Sigmoid colon (tissue), 7 donors: ENCODE measurements around the gene COMMD1. TPM values are rescaled to one million over a fixed set of nuclear protein-coding genes. Genes with fewer than 3 reads are reported as not detected.
"Not testable (repeated sequence)": the region's sequence is repeated elsewhere in the genome, so short reads cannot be mapped to it uniquely, and the experiment has no call there.

Experiments
- DNase-seq: peaks from one replicate; pipeline ENCODE4 v3.0.0-alpha.2; 2019
- H3K27ac ChIP-seq, 4 donors: fragments of 200-600 bp; sonication (generic); one replicate each; pipeline ENCODE4 v1.5.1; 2016 to 2019; ENCODE audit warnings: mild to moderate bottlenecking in 1 of 4
- H3K27me3 ChIP-seq, 3 donors: fragments of 200-600 bp; sonication (generic); one replicate each; pipeline ENCODE4 v1.5.1; 2019; ENCODE audit warnings: mild to moderate bottlenecking in 1 of 3
- H3K36me3 ChIP-seq, 4 donors: fragments of 200-600 bp; sonication (generic); one replicate each; pipeline ENCODE4 v1.5.1; 2016 to 2019
- H3K4me1 ChIP-seq, 4 donors: fragments of 200-600 bp; sonication (generic); one replicate each; pipeline ENCODE4 v1.5.1; 2017 to 2019
- H3K4me3 ChIP-seq, 4 donors: fragments of 200-600 bp; sonication (generic); one replicate each; pipeline ENCODE4 v1.5.1; 2017 to 2019; ENCODE audit warnings: mild to moderate bottlenecking in 2 of 4, moderate library complexity in 1 of 4
- H3K9me3 ChIP-seq, 4 donors: fragments of 200-600 bp in 3 of 4; sonication (generic) in 3 of 4; one replicate each; pipeline versions ENCODE4 v1.5.1 to v1.6.1; 2013 to 2019
- EP300 ChIP-seq, 4 donors: sonication (generic); formaldehyde crosslinking; IDR thresholded peaks; one replicate each; pipeline ENCODE4 v1.6.1; 2017; ENCODE audit warnings: antibody characterized with exemption in 4 of 4
- POLR2A ChIP-seq, 2 donors: fragments of 450-650 bp; IDR thresholded peaks; one replicate each; pipeline ENCODE4 v1.6.1; 2016; ENCODE audit warnings: antibody characterized with exemption in 2 of 2, mild to moderate bottlenecking in 2 of 2, moderate library complexity in 2 of 2
- POLR2AphosphoS5 ChIP-seq, 4 donors: sonication (generic); formaldehyde crosslinking; IDR thresholded peaks; one replicate each; pipeline ENCODE4 v1.6.1; 2017; ENCODE audit warnings: antibody characterized with exemption in 4 of 4
- WGBS, 2 donors: extraction: QIAGEN DNeasy Blood & Tissue Kit; methylation state at CpG; one replicate each; pipeline ENCODE4 v1.1.7; 2013; 5-methylcytosine and 5-hydroxymethylcytosine counted together
- intact Hi-C: fragments of 100-400 bp; cut with DNase I; formaldehyde crosslinking; loops from one replicate; pipeline ENCODE4 v1.15.1; 2023
- polyA plus RNA-seq, 3 donors: library from polyadenylated mRNA; stranded (reverse); fragments of 200-250 nt; gene quantifications; one replicate each; pipeline ENCODE4 v1.2.3, GENCODE V29; 2013
- total RNA-seq, 4 donors: library from RNA; depleted of rRNA; stranded (reverse); fragments of >200 nt; gene quantifications; one replicate each; pipeline ENCODE4 v1.1.0, GENCODE V29; 2016
- TF ChIP-seq, protein P1 (sequence below), 4 experiments: fragments of 450-650 bp in 3 of 4; fragments of 200-600 bp in 1 of 4; IDR thresholded peaks; one replicate each; pipeline ENCODE4 v1.5.1; 2016 to 2019; ENCODE audit warnings: antibody characterized with exemption in 4 of 4, mild to moderate bottlenecking in 3 of 4, moderate library complexity in 2 of 4
- donor health status: healthy with polysubstance abuse.
- donor health status: Bipolar disorder and iron deficiency.
- donor health status: healthy.

Gene COMMD1
- total and polyA plus RNA-seq, 7 donors: 27.2 to 59.2 (median 50.6) TPM

GRCh38 chr2:62144689-62145477 is 239.4 kb downstream of the COMMD1 start:
- Histone ChIP-seq H3K27ac (no peak overlapping the region), H3K27me3 (no peaks in the 10 kb centered on the region), H3K4me1 (no peaks in the 10 kb centered on the region), H3K36me3 (no peaks in the 10 kb centered on the region), H3K4me3 (no peak overlapping the region), H3K9me3 (no peaks in the 10 kb centered on the region)
- intact Hi-C loops: no loop called here
- no peak for DNase-seq
- no peak for TF ChIP-seq POLR2A (IDR thresholded peaks at IDR 0.05)
- no peak for TF ChIP-seq POLR2AphosphoS5 (IDR thresholded peaks at IDR 0.05)
- TF ChIP-seq, protein P1, sequence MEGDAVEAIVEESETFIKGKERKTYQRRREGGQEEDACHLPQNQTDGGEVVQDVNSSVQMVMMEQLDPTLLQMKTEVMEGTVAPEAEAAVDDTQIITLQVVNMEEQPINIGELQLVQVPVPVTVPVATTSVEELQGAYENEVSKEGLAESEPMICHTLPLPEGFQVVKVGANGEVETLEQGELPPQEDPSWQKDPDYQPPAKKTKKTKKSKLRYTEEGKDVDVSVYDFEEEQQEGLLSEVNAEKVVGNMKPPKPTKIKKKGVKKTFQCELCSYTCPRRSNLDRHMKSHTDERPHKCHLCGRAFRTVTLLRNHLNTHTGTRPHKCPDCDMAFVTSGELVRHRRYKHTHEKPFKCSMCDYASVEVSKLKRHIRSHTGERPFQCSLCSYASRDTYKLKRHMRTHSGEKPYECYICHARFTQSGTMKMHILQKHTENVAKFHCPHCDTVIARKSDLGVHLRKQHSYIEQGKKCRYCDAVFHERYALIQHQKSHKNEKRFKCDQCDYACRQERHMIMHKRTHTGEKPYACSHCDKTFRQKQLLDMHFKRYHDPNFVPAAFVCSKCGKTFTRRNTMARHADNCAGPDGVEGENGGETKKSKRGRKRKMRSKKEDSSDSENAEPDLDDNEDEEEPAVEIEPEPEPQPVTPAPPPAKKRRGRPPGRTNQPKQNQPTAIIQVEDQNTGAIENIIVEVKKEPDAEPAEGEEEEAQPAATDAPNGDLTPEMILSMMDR (IDR thresholded peaks at IDR 0.05): no peak
- no peak for TF ChIP-seq EP300 (IDR thresholded peaks at IDR 0.05)
- 89 to 97% methylated on average over 5 of the region's 5 CpGs for whole genome bisulfite sequencing, 2 donors

DNA sequence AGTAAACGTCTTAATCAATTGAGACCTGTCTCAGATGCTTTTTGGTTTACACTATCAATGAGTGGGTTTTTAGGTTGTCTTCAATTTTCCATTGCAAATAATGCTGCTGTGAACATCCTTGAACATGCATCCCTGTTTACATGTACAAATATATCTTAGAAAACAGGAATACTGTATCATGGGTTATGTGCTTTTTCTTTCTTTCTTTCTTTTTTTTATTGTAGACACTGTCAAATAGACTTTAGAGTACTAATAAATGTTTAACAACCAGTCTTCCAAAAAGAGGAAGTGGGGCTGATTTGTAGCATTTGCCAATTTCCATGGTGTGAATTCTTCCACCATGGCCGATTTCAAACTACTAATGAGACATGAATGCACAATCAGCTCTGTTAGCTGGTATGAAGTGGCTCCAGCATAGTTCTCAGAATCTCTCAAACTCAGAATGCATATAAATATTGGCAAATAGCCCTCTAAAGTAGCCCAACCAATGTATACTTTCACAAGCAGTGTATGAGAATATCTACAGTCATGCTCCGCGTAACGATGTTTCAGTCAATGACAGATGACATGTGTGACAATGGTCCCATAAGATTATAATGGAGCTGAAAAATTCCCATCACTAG is 240.1 kb downstream of the COMMD1 start:
- intact Hi-C loops: no loop called here
- TF ChIP-seq POLR2A (IDR thresholded peaks at IDR 0.05): no peak
- no peak for TF ChIP-seq POLR2AphosphoS5 (IDR thresholded peaks at IDR 0.05)
- TF ChIP-seq, protein P1 (IDR thresholded peaks at IDR 0.05): no peak
- TF ChIP-seq EP300 (IDR thresholded peaks at IDR 0.05): no peak
- H3K36me3 ChIP-seq: no peaks in the 10 kb centered on the region
- WGBS, 2 donors: 88 to 95% methylated on average over 5 of the region's 5 CpGs
- no peaks in the 10 kb centered on the region for H3K4me1 ChIP-seq
- H3K9me3 ChIP-seq: no peaks in the 10 kb centered on the region
- no peak overlapping the region for H3K4me3 ChIP-seq
- no peak overlapping the region for H3K27ac ChIP-seq
- no peak for DNase-seq
- H3K27me3 ChIP-seq: no peaks in the 10 kb centered on the region

- H3K27ac ChIP-seq, H3K36me3 ChIP-seq, DNase-seq, H3K27me3 ChIP-seq, H3K9me3 ChIP-seq, intact Hi-C loops, H3K4me1 ChIP-seq, H3K4me3 ChIP-seq: not testable (repeated sequence)
- 75 to 97% methylated on average over 7 of the region's 7 CpGs for WGBS, 2 donors
These were observed 241.3 kb downstream of the COMMD1 start for GRCh38 chr2:62146790-62147189.

DNA sequence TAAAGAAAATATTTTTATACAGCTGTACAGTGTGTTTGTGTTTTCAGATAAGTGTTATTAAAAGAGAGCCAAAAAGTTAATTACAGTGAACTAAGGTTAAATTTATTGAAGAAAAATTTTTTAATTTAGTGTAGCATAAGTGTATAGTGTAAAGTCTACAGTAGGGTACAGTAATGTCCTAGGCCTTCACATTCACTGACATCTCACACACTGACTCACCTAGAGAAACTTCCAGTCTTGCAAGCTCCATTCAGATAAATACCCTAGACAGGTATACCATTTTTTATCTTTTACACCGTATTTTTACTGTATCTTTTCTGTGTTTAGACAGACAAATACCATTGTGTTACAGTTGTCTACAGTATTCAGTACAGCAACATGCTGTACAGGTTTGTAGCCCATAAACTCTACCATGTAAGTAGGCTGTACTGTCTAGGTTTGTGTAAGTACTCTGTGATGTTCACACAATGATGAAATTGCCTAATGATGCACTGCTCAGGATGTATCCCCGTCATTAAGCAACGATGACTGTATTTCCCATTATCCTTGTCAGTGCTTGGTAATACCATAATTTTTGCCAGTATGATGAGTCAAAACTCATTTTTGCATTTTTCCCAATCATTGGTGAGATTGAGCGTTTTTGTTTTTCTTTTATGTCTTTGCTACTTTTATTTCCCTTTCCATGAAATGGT is 242.3 kb downstream of the COMMD1 start:
- Histone ChIP-seq H3K27ac (no peak overlapping the region), H3K9me3 (no peaks in the 10 kb centered on the region), H3K4me1 (no peaks in the 10 kb centered on the region), H3K27me3 (no peaks in the 10 kb centered on the region), H3K4me3 (no peak overlapping the region), H3K36me3 (no peaks in the 10 kb centered on the region)
- WGBS, 2 donors: 94% methylated on average over 4 of the region's 4 CpGs
- DNase-seq: no peak
- intact Hi-C loops: no loop called here
- TF ChIP-seq EP300 (IDR thresholded peaks at IDR 0.05): no peak
- TF ChIP-seq, protein P1 (IDR thresholded peaks at IDR 0.05): no peak
- TF ChIP-seq POLR2A (IDR thresholded peaks at IDR 0.05): no peak
- no peak for TF ChIP-seq POLR2AphosphoS5 (IDR thresholded peaks at IDR 0.05)

- DNase-seq: no peak
- no peaks in the 10 kb centered on the region for H3K4me1 ChIP-seq
- no peak overlapping the region for H3K4me3 ChIP-seq
- H3K27ac ChIP-seq: no peak overlapping the region
- no peaks in the 10 kb centered on the region for H3K27me3 ChIP-seq
- intact Hi-C loops: no loop called here
- TF ChIP-seq POLR2AphosphoS5 (IDR thresholded peaks at IDR 0.05) (no peak), EP300 (IDR thresholded peaks at IDR 0.05) (no peak)
- H3K9me3 ChIP-seq: no peaks in the 10 kb centered on the region
- no peaks in the 10 kb centered on the region for H3K36me3 ChIP-seq
These were observed 244.2 kb downstream of the COMMD1 start for GRCh38 chr2:62149708-62150107.
